Measurements from ENCODE around the gene UNC93B1. TPM values are rescaled to one million over a fixed set of nuclear protein-coding genes. Genes with fewer than 3 reads are reported as not detected.
A peak's percentile ranks its signal among the peaks of the same experiment; 100 is the strongest.

The UNC93B1 gene
- total RNA-seq, 1 experiment from 2014 or later: 1.4 TPM

GRCh38 chr11:68027667-68028066, 23.8 kb upstream of the UNC93B1 start:
- ChIA-PET CTCF (no interaction called here), POLR2A (ENCODE audit: low non-redundant PET) (no interaction called here)
- no peak for DNase-seq (ENCODE audit: low spot score)
- peaks cover 8% of the 10 kb centered on the region for H3K4me1 ChIP-seq (ENCODE audit: insufficient read depth, low read length, poor library complexity, severe bottlenecking)
- H3K36me3 ChIP-seq (ENCODE audit: insufficient read depth, low read length, poor library complexity, severe bottlenecking): peaks cover 2% of the 10 kb centered on the region
- no peaks in the 10 kb centered on the region for H3K9me3 ChIP-seq (ENCODE audit: low read depth, low read length, poor library complexity, severe bottlenecking)
- TF ChIP-seq CTCF (conservative IDR thresholded peaks at IDR 0.05; ENCODE audit: low read depth, low read length) (no peak), EZH2 (IDR thresholded peaks at IDR 0.05; ENCODE audit: borderline replicate concordance, low read depth, low read length, poor library complexity, severe bottlenecking) (no peak)
- no peak overlapping the region for H3K4me3 ChIP-seq (ENCODE audit: low read depth, low read length, poor library complexity, severe bottlenecking)
- intact Hi-C loops (cut with micrococcal nuclease; ENCODE audit: unreplicated experiment): no loop called here
- H3K27me3 ChIP-seq (replicated peaks; ENCODE audit: insufficient read depth, low read depth, low read length, poor library complexity): no peaks in the 10 kb centered on the region
- no TSS peak for BruUV-seq (replicated peaks)
- no peak overlapping the region for H3K27ac ChIP-seq (ENCODE audit: low read depth, low read length, poor library complexity, severe bottlenecking)

GRCh38 chr11:68026391-68027105, 22.7 kb upstream of the UNC93B1 start:
- H3K36me3 ChIP-seq (ENCODE audit: insufficient read depth, low read length, poor library complexity, severe bottlenecking): no peaks in the 10 kb centered on the region
- CTCF ChIA-PET: no interaction called here
- H3K9me3 ChIP-seq (ENCODE audit: low read depth, low read length, poor library complexity, severe bottlenecking): no peaks in the 10 kb centered on the region
- BruUV-seq (replicated peaks): no TSS peak
- intact Hi-C loops (cut with micrococcal nuclease; ENCODE audit: unreplicated experiment): no loop called here
- peaks cover 2% of the 10 kb centered on the region for H3K4me1 ChIP-seq (ENCODE audit: insufficient read depth, low read length, poor library complexity, severe bottlenecking)
- TF ChIP-seq EZH2 (IDR thresholded peaks at IDR 0.05; ENCODE audit: borderline replicate concordance, low read depth, low read length, poor library complexity, severe bottlenecking) (no peak), CTCF (conservative IDR thresholded peaks at IDR 0.05; ENCODE audit: low read depth, low read length) (no peak)
- H3K27ac ChIP-seq (ENCODE audit: low read depth, low read length, poor library complexity, severe bottlenecking): no peak overlapping the region
- H3K4me3 ChIP-seq (ENCODE audit: low read depth, low read length, poor library complexity, severe bottlenecking): no peak overlapping the region
- DNase-seq (ENCODE audit: low spot score): no peak
- POLR2A ChIA-PET (ENCODE audit: low non-redundant PET): no interaction called here
- H3K27me3 ChIP-seq (replicated peaks; ENCODE audit: insufficient read depth, low read depth, low read length, poor library complexity): no peaks in the 10 kb centered on the region

GRCh38 chr11:68025047-68025446, 21.1 kb upstream of the UNC93B1 start:
- ChIA-PET CTCF (no interaction called here), POLR2A (ENCODE audit: low non-redundant PET) (no interaction called here)
- peak; percentile 40 for DNase-seq (ENCODE audit: low spot score)
- H3K4me3 ChIP-seq (ENCODE audit: low read depth, low read length, poor library complexity, severe bottlenecking): no peak overlapping the region
- H3K9me3 ChIP-seq (ENCODE audit: low read depth, low read length, poor library complexity, severe bottlenecking): no peaks in the 10 kb centered on the region
- intact Hi-C loops (cut with micrococcal nuclease; ENCODE audit: unreplicated experiment): no loop called here
- TF ChIP-seq EZH2 (IDR thresholded peaks at IDR 0.05; ENCODE audit: borderline replicate concordance, low read depth, low read length, poor library complexity, severe bottlenecking): no peak
- TF ChIP-seq CTCF (conservative IDR thresholded peaks at IDR 0.05; ENCODE audit: low read depth, low read length): no peak
- H3K27me3 ChIP-seq (replicated peaks; ENCODE audit: insufficient read depth, low read depth, low read length, poor library complexity): no peaks in the 10 kb centered on the region
- H3K27ac ChIP-seq (ENCODE audit: low read depth, low read length, poor library complexity, severe bottlenecking): no peak overlapping the region
- H3K36me3 ChIP-seq (ENCODE audit: insufficient read depth, low read length, poor library complexity, severe bottlenecking): no peaks in the 10 kb centered on the region
- no peaks in the 10 kb centered on the region for H3K4me1 ChIP-seq (ENCODE audit: insufficient read depth, low read length, poor library complexity, severe bottlenecking)
- BruUV-seq (replicated peaks): no TSS peak
